HG03175 (cell line): ENCODE results near the gene LDB1.

Source experiments
- ATAC-seq: cut with Tn5 transposase; IDR thresholded peaks from one replicate; pipeline ENCODE4 v1.9.1; 2021; ENCODE audit warnings: mild to moderate bottlenecking, moderate library complexity; ENCODE audit not compliant: unreplicated experiment

The LDB1 gene

GRCh38 chr10:102135956-102136526, 15.9 kb upstream of the LDB1 start:
- no peak for ATAC-seq

- ATAC-seq, result no peak
Observed at GRCh38 chr10:102134416-102134815, 14.2 kb upstream of the LDB1 start.

- no peak for ATAC-seq
Observed at GRCh38 chr10:102133373-102134195, 13.4 kb upstream of the LDB1 start.

GRCh38 chr10:102132563-102133372, 12.6 kb upstream of the LDB1 start, which contains the start of gene PPRC1:
Gene PPRC1 (plus strand): TSS chr10:102133040. CDS start chr10:102133069, 29 bp downstream.
- peak; percentile 95 for ATAC-seq

- no peak for ATAC-seq
Observed at GRCh38 chr10:102132193-102132562, 12.0 kb upstream of the LDB1 start.

- ATAC-seq, result no peak
Observed at GRCh38 chr10:102131286-102132170, 11.4 kb upstream of the LDB1 start.

GRCh38 chr10:102123223-102123622, 3.1 kb upstream of the LDB1 start:
- ATAC-seq, result no peak

- no peak for ATAC-seq
Observed at GRCh38 chr10:102122450-102122849, 2.3 kb upstream of the LDB1 start.

GRCh38 chr10:102121739-102122372, 1.7 kb upstream of the LDB1 start:
- ATAC-seq, result no peak

GRCh38 chr10:102120991-102121738, 997 bp upstream of the LDB1 start:
- no peak for ATAC-seq

GRCh38 chr10:102119417-102120141, 589 bp downstream of the LDB1 start:
- no peak for ATAC-seq

GRCh38 chr10:102118867-102119266, 1.3 kb downstream of the LDB1 start:
- no peak for ATAC-seq

GRCh38 chr10:102117391-102118159, 2.6 kb downstream of the LDB1 start:
- ATAC-seq, result no peak

GRCh38 chr10:102116656-102117055, 3.5 kb downstream of the LDB1 start:
- no peak for ATAC-seq

GRCh38 chr10:102115775-102116174, 4.4 kb downstream of the LDB1 start:
- ATAC-seq, result no peak

GRCh38 chr10:102114861-102115618, 5.1 kb downstream of the LDB1 start:
- peak; percentile 73 for ATAC-seq
